ENCODE results near the gene HIC2.
"Not testable (repeated sequence)": the region's sequence is repeated elsewhere in the genome, so short reads cannot be mapped to it uniquely, and the experiment has no call there.

DNA sequence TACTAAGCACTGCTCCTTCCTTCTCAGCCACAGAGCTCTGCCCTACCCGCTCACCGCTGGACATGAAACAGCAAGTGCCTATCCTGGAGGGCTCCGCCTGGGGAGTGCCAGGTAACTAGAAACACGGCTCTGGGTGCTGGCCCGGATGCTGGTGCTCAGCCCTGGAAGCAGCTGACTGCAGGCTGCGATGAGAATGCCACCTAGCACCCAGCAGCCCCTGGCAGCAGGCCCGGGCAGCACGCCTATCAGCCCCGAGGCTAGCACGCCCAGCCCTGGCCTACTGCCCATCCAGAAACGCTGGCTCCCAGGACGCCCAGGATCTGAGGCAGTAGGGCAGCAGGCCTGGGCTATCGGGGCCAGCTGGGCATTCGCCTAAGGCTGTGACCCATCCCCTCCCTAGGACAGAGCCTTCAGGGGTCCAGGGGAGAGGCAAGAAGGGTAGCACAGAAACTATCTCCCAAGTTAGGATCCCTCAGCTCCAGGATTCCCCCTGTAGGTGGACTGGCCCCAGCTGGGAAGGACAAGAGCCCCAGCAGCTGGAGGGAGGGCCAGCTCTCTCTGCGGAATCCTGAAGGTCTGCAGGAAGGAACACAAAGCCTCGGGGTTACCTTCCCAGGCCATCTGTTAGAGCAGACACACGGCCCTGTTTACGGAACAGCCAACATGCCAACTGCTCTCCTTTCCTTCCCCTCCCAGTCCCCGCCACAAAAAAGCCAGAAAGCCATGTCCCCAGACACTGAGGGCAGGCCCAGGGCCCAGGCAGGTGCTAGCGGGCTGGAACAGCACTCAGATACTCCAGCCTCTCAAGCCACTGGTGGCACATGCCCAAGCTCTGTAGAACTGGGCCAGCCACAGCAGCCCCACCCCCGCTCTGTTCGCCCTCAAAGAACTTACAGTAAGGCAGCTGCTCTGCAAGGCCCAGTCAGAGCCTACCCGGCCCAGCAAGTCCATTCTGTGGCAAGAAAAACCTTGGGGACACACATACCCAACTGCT, 76.9 kb downstream of the HIC2 start:
- TF ChIP-seq EP300 (IDR thresholded peaks at IDR 0.05; ENCODE audit: borderline replicate concordance in 1 of 2, low read depth in 1 of 2, low read length in 1 of 2); POLR2AphosphoS5 (IDR thresholded peaks at IDR 0.05; ENCODE audit: low read depth, low read length); ELF1 (IDR thresholded peaks at IDR 0.05); CHD2 (IDR thresholded peaks at IDR 0.05; ENCODE audit: low read length, partially characterized antibody); YY1 (IDR thresholded peaks at IDR 0.05; ENCODE audit: low read depth); USF1 (IDR thresholded peaks at IDR 0.05; ENCODE audit: borderline replicate concordance, low read depth); TCF12 (IDR thresholded peaks at IDR 0.05): not testable (repeated sequence)
- TF ChIP-seq, protein P1, sequence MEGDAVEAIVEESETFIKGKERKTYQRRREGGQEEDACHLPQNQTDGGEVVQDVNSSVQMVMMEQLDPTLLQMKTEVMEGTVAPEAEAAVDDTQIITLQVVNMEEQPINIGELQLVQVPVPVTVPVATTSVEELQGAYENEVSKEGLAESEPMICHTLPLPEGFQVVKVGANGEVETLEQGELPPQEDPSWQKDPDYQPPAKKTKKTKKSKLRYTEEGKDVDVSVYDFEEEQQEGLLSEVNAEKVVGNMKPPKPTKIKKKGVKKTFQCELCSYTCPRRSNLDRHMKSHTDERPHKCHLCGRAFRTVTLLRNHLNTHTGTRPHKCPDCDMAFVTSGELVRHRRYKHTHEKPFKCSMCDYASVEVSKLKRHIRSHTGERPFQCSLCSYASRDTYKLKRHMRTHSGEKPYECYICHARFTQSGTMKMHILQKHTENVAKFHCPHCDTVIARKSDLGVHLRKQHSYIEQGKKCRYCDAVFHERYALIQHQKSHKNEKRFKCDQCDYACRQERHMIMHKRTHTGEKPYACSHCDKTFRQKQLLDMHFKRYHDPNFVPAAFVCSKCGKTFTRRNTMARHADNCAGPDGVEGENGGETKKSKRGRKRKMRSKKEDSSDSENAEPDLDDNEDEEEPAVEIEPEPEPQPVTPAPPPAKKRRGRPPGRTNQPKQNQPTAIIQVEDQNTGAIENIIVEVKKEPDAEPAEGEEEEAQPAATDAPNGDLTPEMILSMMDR (IDR thresholded peaks at IDR 0.05), result not testable (repeated sequence)
